ENCODE measurements around the gene IMMP2L. TPM values are rescaled to one million over a fixed set of nuclear protein-coding genes. Genes with fewer than 3 reads are reported as not detected.

IMMP2L gene
- total and polyA plus RNA-seq, 2 experiments from 2014 or later: 10.1 to 10.4 TPM

GRCh38 chr7:111089822-111090426 is 472.4 kb downstream of the IMMP2L start:
- 5 to 9% methylated on average over 1 of the region's 1 CpG for WGBS, 2 experiments (ENCODE audit: low coverage in 1 of 2, low lambda C conversion rate in 2 of 2, missing lambda C conversion rate in 2 of 2)
- DNase-seq: peak; percentile 65

GRCh38 chr7:111088328-111088727 is 474.0 kb downstream of the IMMP2L start:
- WGBS, 2 experiments (ENCODE audit: low coverage in 1 of 2, low lambda C conversion rate in 2 of 2, missing lambda C conversion rate in 2 of 2): 93 to 96% methylated on average over 1 of the region's 1 CpG
- Histone ChIP-seq H2AFZ (no peak overlapping the region), H4K20me1 (ENCODE audit: insufficient read depth) (no peaks in the 10 kb centered on the region), H3K9me2 (ENCODE audit: insufficient read depth) (no peaks in the 10 kb centered on the region), H3K4me1 (ENCODE audit: insufficient read depth) (peaks cover 8% of the 10 kb centered on the region), H3F3A (ENCODE audit: insufficient read depth) (no peaks in the 10 kb centered on the region), H3K4me2 (ENCODE audit: unreplicated experiment) (no peak overlapping the region), H3K36me3 (ENCODE audit: low read depth) (no peaks in the 10 kb centered on the region), H3K79me2 (ENCODE audit: insufficient read depth) (no peaks in the 10 kb centered on the region), H3K9me3 (ENCODE audit: low read depth) (no peaks in the 10 kb centered on the region), H3K9ac (no peak overlapping the region), H3K27ac (no peak overlapping the region), H3K4me3 (no peak overlapping the region), H3K27me3 (replicated peaks; ENCODE audit: insufficient read depth) (no peaks in the 10 kb centered on the region)
- in situ Hi-C loops (cut with MboI): loop anchor here (10.0 kb wide), 1 partner anchor 386 kb away; no protein-coding TSS in a partner anchor
- no peak for DNase-seq
- TF ChIP-seq EZH2phosphoT487 (IDR thresholded peaks at IDR 0.05; ENCODE audit: insufficient read depth, low read depth) (no peak), EZH2 (IDR thresholded peaks at IDR 0.05; ENCODE audit: insufficient read depth, poor library complexity, severe bottlenecking) (no peak)

More at GRCh38 chr7:111089822-111090426, 472.4 kb downstream of the IMMP2L start:
- Histone ChIP-seq H4K20me1 (ENCODE audit: insufficient read depth) (no peaks in the 10 kb centered on the region), H3K9me3 (ENCODE audit: low read depth) (no peaks in the 10 kb centered on the region), H3K27me3 (replicated peaks; ENCODE audit: insufficient read depth) (no peaks in the 10 kb centered on the region), H3K4me3 (no peak overlapping the region), H3K4me1 (ENCODE audit: insufficient read depth) (no peaks in the 10 kb centered on the region), H3K27ac (no peak overlapping the region), H3K4me2 (ENCODE audit: unreplicated experiment) (no peak overlapping the region), H2AFZ (no peak overlapping the region), H3K9me2 (ENCODE audit: insufficient read depth) (no peaks in the 10 kb centered on the region), H3K36me3 (ENCODE audit: low read depth) (no peaks in the 10 kb centered on the region), H3K79me2 (ENCODE audit: insufficient read depth) (no peaks in the 10 kb centered on the region), H3F3A (ENCODE audit: insufficient read depth) (no peaks in the 10 kb centered on the region), H3K9ac (no peak overlapping the region)
- TF ChIP-seq EZH2phosphoT487 (IDR thresholded peaks at IDR 0.05; ENCODE audit: insufficient read depth, low read depth): no peak
- TF ChIP-seq EZH2 (IDR thresholded peaks at IDR 0.05; ENCODE audit: insufficient read depth, poor library complexity, severe bottlenecking): no peak
- in situ Hi-C loops (cut with MboI): loop anchor here (10.0 kb wide), 1 partner anchor 385 kb away; no protein-coding TSS in a partner anchor

- Histone ChIP-seq H3K36me3 (ENCODE audit: low read depth) (no peaks in the 10 kb centered on the region), H3K27ac (no peak overlapping the region)
- no peak for TF ChIP-seq EZH2phosphoT487 (IDR thresholded peaks at IDR 0.05; ENCODE audit: insufficient read depth, low read depth)
- no peak for TF ChIP-seq EZH2 (IDR thresholded peaks at IDR 0.05; ENCODE audit: insufficient read depth, poor library complexity, severe bottlenecking)
Observed at GRCh38 chr7:111086532-111086931, 475.8 kb downstream of the IMMP2L start.

GRCh38 chr7:111085356-111085755 is 476.9 kb downstream of the IMMP2L start:
- TF ChIP-seq EZH2 (IDR thresholded peaks at IDR 0.05; ENCODE audit: insufficient read depth, poor library complexity, severe bottlenecking) (no peak), EZH2phosphoT487 (IDR thresholded peaks at IDR 0.05; ENCODE audit: insufficient read depth, low read depth) (no peak)
- no peak overlapping the region for H3K4me2 ChIP-seq (ENCODE audit: unreplicated experiment)
- WGBS, 2 experiments (ENCODE audit: low coverage in 1 of 2, low lambda C conversion rate in 2 of 2, missing lambda C conversion rate in 2 of 2): 94 to 95% methylated on average over 3 of the region's 3 CpGs
- H3K27ac ChIP-seq: no peak overlapping the region
- H3K27me3 ChIP-seq (replicated peaks; ENCODE audit: insufficient read depth): no peaks in the 10 kb centered on the region
- H4K20me1 ChIP-seq (ENCODE audit: insufficient read depth): no peaks in the 10 kb centered on the region
- H3K4me1 ChIP-seq (ENCODE audit: insufficient read depth): peaks cover 31% of the 10 kb centered on the region
- peaks cover 22% of the 10 kb centered on the region for H3F3A ChIP-seq (ENCODE audit: insufficient read depth)
- H3K36me3 ChIP-seq (ENCODE audit: low read depth): no peaks in the 10 kb centered on the region
- no peak overlapping the region for H2AFZ ChIP-seq
- H3K79me2 ChIP-seq (ENCODE audit: insufficient read depth): no peaks in the 10 kb centered on the region
- H3K4me3 ChIP-seq: no peak overlapping the region
- in situ Hi-C loops (cut with MboI): loop anchor here (10.0 kb wide), 1 partner anchor 389 kb away; no protein-coding TSS in a partner anchor
- H3K9me3 ChIP-seq (ENCODE audit: low read depth): no peaks in the 10 kb centered on the region
- H3K9me2 ChIP-seq (ENCODE audit: insufficient read depth): no peaks in the 10 kb centered on the region
- DNase-seq: no peak
- no peak overlapping the region for H3K9ac ChIP-seq

More at GRCh38 chr7:111086532-111086931, 475.8 kb downstream of the IMMP2L start:
- H3K9me2 ChIP-seq (ENCODE audit: insufficient read depth): no peaks in the 10 kb centered on the region
- 98 to 100% methylated on average over 2 of the region's 2 CpGs for WGBS, 2 experiments (ENCODE audit: low coverage in 1 of 2, low lambda C conversion rate in 2 of 2, missing lambda C conversion rate in 2 of 2)
- H3K9ac ChIP-seq: no peak overlapping the region
- H2AFZ ChIP-seq: no peak overlapping the region
- peaks cover 26% of the 10 kb centered on the region for H3K4me1 ChIP-seq (ENCODE audit: insufficient read depth)
- H3K9me3 ChIP-seq (ENCODE audit: low read depth): no peaks in the 10 kb centered on the region
- H4K20me1 ChIP-seq (ENCODE audit: insufficient read depth): no peaks in the 10 kb centered on the region
- H3K4me2 ChIP-seq (ENCODE audit: unreplicated experiment): no peak overlapping the region
- no peak for DNase-seq
- H3K4me3 ChIP-seq: no peak overlapping the region
- H3K79me2 ChIP-seq (ENCODE audit: insufficient read depth): no peaks in the 10 kb centered on the region
- in situ Hi-C loops (cut with MboI): loop anchor here (10.0 kb wide), 1 partner anchor 388 kb away; no protein-coding TSS in a partner anchor
- H3F3A ChIP-seq (ENCODE audit: insufficient read depth): peaks cover 18% of the 10 kb centered on the region
- H3K27me3 ChIP-seq (replicated peaks; ENCODE audit: insufficient read depth): no peaks in the 10 kb centered on the region

Data from GM23248 (cell line).